Keratinocyte (primary cell): ENCODE measurements around the gene EIF4G2. TPM values are rescaled to one million over a fixed set of nuclear protein-coding genes. Genes with fewer than 3 reads are reported as not detected.

Source experiments
- DNase-seq: peaks from one replicate; pipeline ENCODE4 v3.0.0-alpha.2; 2011; ENCODE audit warnings: low read depth, missing footprints, low spot score
- FAIRE-seq: peaks from 2 replicates; lab custom pipeline; 2011; peaks lifted over from hg19 to GRCh38; lab: Jason Lieb, UNC
- H2AFZ ChIP-seq: 2 replicates; pipeline ENCODE4 v1.6.0; 2012; ENCODE audit warnings: low read length, control low read depth, inconsistent platforms; ENCODE audit not compliant: control insufficient read depth
- H3K27ac ChIP-seq: 2 replicates; pipeline ENCODE4 v1.5.1; 2011; ENCODE audit warnings: low read length; ENCODE audit not compliant: control insufficient read depth, insufficient read depth
- H3K27me3 ChIP-seq: 3 replicates; pipeline ENCODE4 v1.6.0; 2011; ENCODE audit warnings: low read length; ENCODE audit not compliant: control insufficient read depth, insufficient read depth; ENCODE audit errors: extremely low read depth
- H3K36me3 ChIP-seq, 2 experiments: 2 replicates in 1 of 2; 3 replicates in 1 of 2; pipeline ENCODE4 v1.5.1; 2011; ENCODE audit warnings: low read length in 2 of 2, mild to moderate bottlenecking in 1 of 2; ENCODE audit not compliant: control insufficient read depth in 2 of 2, insufficient read depth in 2 of 2; ENCODE audit errors: extremely low read depth in 1 of 2
- H3K4me1 ChIP-seq: 3 replicates; pipeline ENCODE4 v1.5.1; 2011; ENCODE audit warnings: low read length; ENCODE audit not compliant: control insufficient read depth, insufficient read depth; ENCODE audit errors: extremely low read depth
- H3K4me2 ChIP-seq: 3 replicates; pipeline ENCODE4 v1.6.0; 2011; ENCODE audit warnings: low read depth, low read length; ENCODE audit not compliant: control insufficient read depth, insufficient read depth; ENCODE audit errors: extremely low read depth
- H3K4me3 ChIP-seq, 3 experiments: fragments of 200-600 bp in 1 of 3; sonication (generic) in 1 of 3; 2 replicates in 2 of 3; 3 replicates in 1 of 3; pipeline ENCODE4 v1.5.1; 2011 to 2016; ENCODE audit warnings: low read length in 3 of 3, mild to moderate bottlenecking in 3 of 3, control low read depth in 2 of 3, inconsistent platforms in 1 of 3, low read depth in 1 of 3, mixed read lengths in 1 of 3, mixed run types in 1 of 3, moderate library complexity in 1 of 3; ENCODE audit not compliant: control insufficient read depth in 2 of 3, insufficient read depth in 2 of 3; ENCODE audit errors: extremely low read depth in 1 of 3
- H3K79me2 ChIP-seq: 2 replicates; pipeline ENCODE4 v1.6.0; 2012; ENCODE audit warnings: low read length; ENCODE audit not compliant: control insufficient read depth, insufficient read depth
- H3K9ac ChIP-seq: 3 replicates; pipeline ENCODE4 v1.6.0; 2011; ENCODE audit warnings: low read length; ENCODE audit not compliant: control insufficient read depth, insufficient read depth; ENCODE audit errors: extremely low read depth
- H3K9me1 ChIP-seq: 3 replicates; pipeline ENCODE4 v1.6.0; 2011; ENCODE audit warnings: low read length; ENCODE audit not compliant: control insufficient read depth, insufficient read depth; ENCODE audit errors: extremely low read depth
- H3K9me3 ChIP-seq: 2 replicates; pipeline ENCODE4 v1.5.1; 2012; ENCODE audit warnings: low read depth, low read length; ENCODE audit not compliant: control insufficient read depth
- H4K20me1 ChIP-seq: 3 replicates; pipeline ENCODE4 v1.6.0; 2011; ENCODE audit warnings: low read length; ENCODE audit not compliant: control insufficient read depth, insufficient read depth; ENCODE audit errors: extremely low read depth
- EZH2 ChIP-seq: IDR thresholded peaks from one replicate; pipeline ENCODE4 v1.6.1; 2012; ENCODE audit warnings: inconsistent platforms, mild to moderate bottlenecking, low read length, moderate library complexity
- dilution Hi-C: fragments of 300-500 bp; cut with MboI; formaldehyde crosslinking; loops from one replicate; pipeline ENCODE4 v1.7.0; 2020; ENCODE audit warnings: low sequenced_read_pairs; ENCODE audit not compliant: extremely low pct_ligation_motif_present
- polyA plus RNA-seq, 5 experiments: library from polyadenylated mRNA; depleted of rRNA in 3 of 5; stranded (reverse) in 3 of 5; stranded (forward) in 1 of 5; unstranded in 1 of 5; fragments of >200 nt; gene quantifications; 1 replicate in 1 of 5; 2 replicates in 3 of 5; 3 replicates in 1 of 5; pipeline versions ENCODE4 v1.2.1 to v1.2.3, GENCODE V29; 2011 to 2012; ENCODE audit warnings: missing spikeins in 2 of 5, low read depth in 1 of 5, low replicate concordance in 1 of 5
- TF ChIP-seq, protein P1 (sequence below), 3 experiments: IDR thresholded peaks in 1 of 3; conservative IDR thresholded peaks in 1 of 3; optimal IDR thresholded peaks in 1 of 3; 2 replicates in 2 of 3; 3 replicates in 1 of 3; pipeline versions ENCODE3 to v1.5.1; 2011; ENCODE audit warnings: low read length in 3 of 3, mild to moderate bottlenecking in 3 of 3, moderate library complexity in 2 of 3, control low read depth in 1 of 3, inconsistent platforms in 1 of 3; ENCODE audit not compliant: insufficient read depth in 2 of 3; ENCODE audit errors: extremely low read depth in 1 of 3

Gene EIF4G2
- polyA plus RNA-seq, 1 donor (not counting 4 experiments of a cell fraction or from before 2014, with no cell fraction given), result 643 TPM

DNA sequence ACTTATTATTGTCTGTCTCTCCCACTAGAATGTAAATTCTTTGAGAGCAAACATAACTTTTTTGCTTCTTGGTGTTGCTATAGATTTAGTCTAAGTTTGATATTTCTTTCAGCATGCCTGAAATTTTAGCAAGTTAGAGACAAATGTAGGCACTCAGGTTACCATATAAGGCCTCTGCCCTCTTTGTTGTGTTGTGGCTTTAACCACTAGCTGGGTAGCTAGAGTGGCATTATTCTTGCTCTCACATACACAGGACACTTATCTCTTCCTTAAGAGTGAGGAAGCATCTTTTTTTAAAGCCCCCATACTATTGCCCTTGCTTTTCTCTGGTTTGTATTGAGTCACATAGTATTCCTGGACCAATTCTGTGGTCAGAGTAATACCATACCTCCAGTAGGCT, 37.9 kb upstream of the EIF4G2 start:
- dilution Hi-C loops, result no loop called here
- no peak for DNase-seq
- Histone ChIP-seq H3K9me3 (no peaks in the 10 kb centered on the region), H3K27ac (no peak overlapping the region), H3K27me3 (no peaks in the 10 kb centered on the region), H3K36me3 (no peaks in the 10 kb centered on the region), H3K4me1 (peaks cover 5% of the 10 kb centered on the region), H3K9me1 (no peaks in the 10 kb centered on the region), H4K20me1 (no peaks in the 10 kb centered on the region), H3K9ac (no peak overlapping the region), H3K4me2 (no peak overlapping the region), H3K4me3 (no peak overlapping the region), H2AFZ (no peak overlapping the region), H3K79me2 (no peaks in the 10 kb centered on the region)
- no peak for FAIRE-seq
- no peak for TF ChIP-seq EZH2
- TF ChIP-seq, protein P1, sequence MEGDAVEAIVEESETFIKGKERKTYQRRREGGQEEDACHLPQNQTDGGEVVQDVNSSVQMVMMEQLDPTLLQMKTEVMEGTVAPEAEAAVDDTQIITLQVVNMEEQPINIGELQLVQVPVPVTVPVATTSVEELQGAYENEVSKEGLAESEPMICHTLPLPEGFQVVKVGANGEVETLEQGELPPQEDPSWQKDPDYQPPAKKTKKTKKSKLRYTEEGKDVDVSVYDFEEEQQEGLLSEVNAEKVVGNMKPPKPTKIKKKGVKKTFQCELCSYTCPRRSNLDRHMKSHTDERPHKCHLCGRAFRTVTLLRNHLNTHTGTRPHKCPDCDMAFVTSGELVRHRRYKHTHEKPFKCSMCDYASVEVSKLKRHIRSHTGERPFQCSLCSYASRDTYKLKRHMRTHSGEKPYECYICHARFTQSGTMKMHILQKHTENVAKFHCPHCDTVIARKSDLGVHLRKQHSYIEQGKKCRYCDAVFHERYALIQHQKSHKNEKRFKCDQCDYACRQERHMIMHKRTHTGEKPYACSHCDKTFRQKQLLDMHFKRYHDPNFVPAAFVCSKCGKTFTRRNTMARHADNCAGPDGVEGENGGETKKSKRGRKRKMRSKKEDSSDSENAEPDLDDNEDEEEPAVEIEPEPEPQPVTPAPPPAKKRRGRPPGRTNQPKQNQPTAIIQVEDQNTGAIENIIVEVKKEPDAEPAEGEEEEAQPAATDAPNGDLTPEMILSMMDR (optimal IDR thresholded peaks at IDR 0.05 in 1 of 3, IDR thresholded peaks at IDR 0.05 in 1 of 3, conservative IDR thresholded peaks at IDR 0.05 in 1 of 3; ENCODE audit: extremely low read depth in 1 of 3, insufficient read depth in 2 of 3, low read length in 3 of 3), result no peak

- H2AFZ ChIP-seq, result no peak overlapping the region
- H3K4me2 ChIP-seq, result no peak overlapping the region
- H3K27ac ChIP-seq, result no peak overlapping the region
- no peaks in the 10 kb centered on the region for H3K27me3 ChIP-seq
- DNase-seq (no peak), FAIRE-seq (peak; percentile 5)
- dilution Hi-C loops, result no loop called here
- H3K79me2 ChIP-seq, result no peaks in the 10 kb centered on the region
- no peak overlapping the region for H3K4me3 ChIP-seq
- no peak overlapping the region for H3K9ac ChIP-seq
- no peak for TF ChIP-seq EZH2
- TF ChIP-seq, protein P1 (optimal IDR thresholded peaks at IDR 0.05 in 1 of 3, IDR thresholded peaks at IDR 0.05 in 1 of 3, conservative IDR thresholded peaks at IDR 0.05 in 1 of 3; ENCODE audit: extremely low read depth in 1 of 3, insufficient read depth in 2 of 3, low read length in 3 of 3), result no peak
- peaks cover 5% of the 10 kb centered on the region for H3K4me1 ChIP-seq
- no peaks in the 10 kb centered on the region for H4K20me1 ChIP-seq
- no peaks in the 10 kb centered on the region for H3K36me3 ChIP-seq
- H3K9me1 ChIP-seq, result no peaks in the 10 kb centered on the region
- H3K9me3 ChIP-seq, result no peaks in the 10 kb centered on the region
Measured at GRCh38 chr11:10845589-10845988, 36.9 kb upstream of the EIF4G2 start.
